Hematopoietic multipotent progenitor cell treated with erythropoietin and hydrocortisone succinate and interleukin-3 and kit ligand, for 15 days (in vitro differentiated cells): Measurements from ENCODE around the gene CEP162.
"Not testable (repeated sequence)": the region's sequence is repeated elsewhere in the genome, so short reads cannot be mapped to it uniquely, and the experiment has no call there.

ENCODE experiments used
- DNase-seq: peaks from one replicate; pipeline ENCODE4 v3.0.0-alpha.2; 2015; ENCODE audit warnings: low spot score

CEP162 gene

DNA sequence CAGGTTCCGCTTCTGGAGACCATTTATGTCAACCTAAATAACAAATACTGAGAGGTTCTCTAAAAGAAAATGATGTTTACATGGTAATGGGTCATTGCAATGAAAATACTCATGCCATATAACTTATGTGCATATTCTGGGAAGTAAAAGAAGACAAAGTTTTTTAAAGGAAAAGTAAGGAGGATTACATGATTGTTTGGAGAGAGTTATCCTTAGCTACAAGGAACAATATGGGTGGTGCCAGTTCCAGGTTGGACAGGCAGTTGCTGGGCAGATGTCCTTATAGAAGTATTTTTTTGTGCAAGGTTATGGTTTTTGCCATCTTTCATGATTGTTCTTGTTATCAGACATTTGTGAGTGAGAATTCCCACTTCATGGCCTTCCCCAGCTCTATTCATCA, 141.4 kb downstream of the CEP162 start:
- no peak for DNase-seq

DNA sequence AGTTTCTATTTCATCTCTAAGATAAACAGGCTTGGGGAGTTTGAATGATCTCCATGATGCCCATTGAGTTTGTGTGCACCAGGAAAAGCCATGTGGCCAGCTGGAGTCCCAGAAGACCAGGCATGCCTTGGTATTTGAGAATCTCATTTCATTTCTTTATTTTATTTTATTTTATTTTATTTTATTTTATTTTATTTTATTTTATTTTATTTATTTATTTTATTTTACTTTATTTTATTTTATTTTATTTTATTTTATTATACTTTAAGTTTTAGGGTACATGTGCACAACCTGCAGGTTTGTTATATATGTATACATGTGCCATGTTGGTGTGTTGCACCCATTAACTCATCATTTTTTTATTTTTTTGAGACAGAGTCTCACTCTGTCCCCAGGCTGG, 142.7 kb downstream of the CEP162 start:
- DNase-seq = not testable (repeated sequence)

DNA sequence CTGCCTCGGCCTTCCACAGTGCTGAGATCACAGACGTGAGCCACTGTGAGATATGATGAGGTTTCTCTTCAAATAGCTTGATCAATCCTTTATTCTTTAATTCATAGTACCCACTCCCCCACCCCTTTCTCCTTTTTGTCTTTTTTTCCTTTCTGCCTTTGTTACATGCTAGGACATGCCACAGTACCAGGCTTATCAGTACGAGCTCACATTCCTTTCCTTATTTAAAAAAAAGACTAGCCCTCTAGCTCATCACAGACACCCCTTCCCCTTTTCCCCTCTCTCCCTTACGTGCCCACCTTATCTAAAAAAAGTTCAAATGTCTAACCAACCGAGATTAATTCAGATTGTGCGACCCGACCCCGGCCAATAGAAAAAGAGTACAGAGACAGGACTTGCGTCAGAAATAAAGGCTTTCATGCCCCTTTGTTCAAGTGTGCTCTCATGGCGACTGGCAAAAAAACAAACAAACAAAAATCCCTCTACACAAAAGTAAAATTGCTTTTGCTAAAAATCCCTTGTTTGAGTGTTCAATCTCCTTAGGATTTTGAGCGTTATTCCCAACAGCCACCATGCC, 144.7 kb downstream of the CEP162 start:
- no peak for DNase-seq

DNA sequence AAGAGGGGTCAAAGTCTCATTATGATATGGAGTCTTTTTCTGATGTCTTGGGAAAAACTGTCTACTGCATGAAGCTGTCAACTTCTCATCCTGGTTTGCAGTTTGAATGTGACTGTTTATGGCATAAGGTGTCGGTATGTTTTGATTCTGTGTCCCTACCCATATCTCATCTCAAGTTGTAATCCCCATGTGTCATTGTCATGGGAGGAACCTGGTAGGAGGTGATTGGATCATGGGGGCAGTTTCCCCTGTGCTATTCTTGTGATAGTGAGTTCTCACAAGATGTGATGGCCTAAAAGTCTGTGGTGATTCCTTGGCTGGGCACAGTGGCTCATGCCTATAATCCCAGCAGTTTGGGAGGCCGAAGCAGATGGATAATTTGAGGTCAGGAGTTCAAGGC, 146.2 kb downstream of the CEP162 start:
- DNase-seq = no peak

DNA sequence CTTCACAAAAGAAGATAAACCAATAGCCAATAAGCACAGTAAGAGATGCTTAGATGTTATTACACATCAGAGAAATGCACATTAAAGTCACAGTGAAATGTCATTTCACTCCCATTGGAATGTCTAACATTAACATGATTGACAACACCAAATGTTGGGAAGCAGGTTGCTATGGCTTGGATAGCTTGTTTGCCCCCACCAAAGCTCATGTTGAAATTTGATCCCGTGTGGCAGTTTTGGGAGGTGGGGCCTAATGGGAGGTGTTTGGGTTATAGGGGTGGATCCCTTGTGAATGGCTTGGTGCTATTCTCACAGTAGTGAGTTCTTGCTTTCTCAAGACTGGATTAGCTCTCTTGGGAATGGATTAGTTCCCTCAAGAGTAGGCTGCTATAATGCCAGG, 149.1 kb downstream of the CEP162 start:
- DNase-seq = no peak

GRCh38 chr6:84077645-84078044, 149.8 kb downstream of the CEP162 start:
- no peak for DNase-seq

- DNase-seq = no peak
These were observed 152.3 kb downstream of the CEP162 start for GRCh38 chr6:84074988-84075781.
